Measurements from ENCODE around the gene KCNH2.

The KCNH2 gene

DNA sequence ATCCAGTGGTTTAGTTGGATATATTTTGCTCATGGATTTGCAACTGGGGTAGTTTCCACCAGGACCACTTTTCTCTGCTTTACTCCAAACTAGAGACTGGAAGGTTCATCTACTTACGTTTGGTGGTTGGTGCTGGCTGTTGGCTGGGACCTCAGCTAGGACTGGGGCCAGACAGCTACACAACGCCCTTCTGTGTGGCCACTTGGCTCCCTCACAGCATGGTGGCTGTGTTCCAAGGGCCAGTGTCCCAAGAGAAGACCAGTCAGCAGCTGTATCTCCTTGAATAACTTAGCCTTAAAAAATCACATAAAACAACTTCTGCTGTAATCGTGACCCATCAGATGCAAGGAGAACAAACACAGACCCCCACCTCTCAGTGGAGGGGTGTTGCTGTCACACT is 4.2 kb upstream of the KCNH2 start:
- Histone ChIP-seq H4K20me1 (ENCODE audit: low read depth, low read length) (no peaks in the 10 kb centered on the region), H3K27ac (ENCODE audit: low read depth, low read length) (no peak overlapping the region), H3K36me3 (ENCODE audit: low read length) (no peaks in the 10 kb centered on the region), H2AFZ (ENCODE audit: low read depth, low read length, severe bottlenecking) (no peak overlapping the region), H3K79me2 (ENCODE audit: insufficient read depth, low read length) (no peaks in the 10 kb centered on the region), H3K9me2 (replicated peaks; ENCODE audit: insufficient read depth, low read length) (no peaks in the 10 kb centered on the region), H3K9ac (ENCODE audit: low read length) (no peak overlapping the region), H3F3A (ENCODE audit: insufficient read depth) (no peaks in the 10 kb centered on the region), H3K9me3 (ENCODE audit: insufficient read depth, low read length) (no peaks in the 10 kb centered on the region), H3K27me3 (ENCODE audit: low read length) (no peaks in the 10 kb centered on the region), H3K4me2 (ENCODE audit: low read depth, low read length, poor library complexity, severe bottlenecking) (no peak overlapping the region), H3K4me3 (ENCODE audit: insufficient read depth, low read length, poor library complexity, severe bottlenecking) (no peak overlapping the region)
- no peak for TF ChIP-seq EZH2phosphoT487 (conservative IDR thresholded peaks at IDR 0.05; ENCODE audit: low read length)
- TF ChIP-seq, protein P1, sequence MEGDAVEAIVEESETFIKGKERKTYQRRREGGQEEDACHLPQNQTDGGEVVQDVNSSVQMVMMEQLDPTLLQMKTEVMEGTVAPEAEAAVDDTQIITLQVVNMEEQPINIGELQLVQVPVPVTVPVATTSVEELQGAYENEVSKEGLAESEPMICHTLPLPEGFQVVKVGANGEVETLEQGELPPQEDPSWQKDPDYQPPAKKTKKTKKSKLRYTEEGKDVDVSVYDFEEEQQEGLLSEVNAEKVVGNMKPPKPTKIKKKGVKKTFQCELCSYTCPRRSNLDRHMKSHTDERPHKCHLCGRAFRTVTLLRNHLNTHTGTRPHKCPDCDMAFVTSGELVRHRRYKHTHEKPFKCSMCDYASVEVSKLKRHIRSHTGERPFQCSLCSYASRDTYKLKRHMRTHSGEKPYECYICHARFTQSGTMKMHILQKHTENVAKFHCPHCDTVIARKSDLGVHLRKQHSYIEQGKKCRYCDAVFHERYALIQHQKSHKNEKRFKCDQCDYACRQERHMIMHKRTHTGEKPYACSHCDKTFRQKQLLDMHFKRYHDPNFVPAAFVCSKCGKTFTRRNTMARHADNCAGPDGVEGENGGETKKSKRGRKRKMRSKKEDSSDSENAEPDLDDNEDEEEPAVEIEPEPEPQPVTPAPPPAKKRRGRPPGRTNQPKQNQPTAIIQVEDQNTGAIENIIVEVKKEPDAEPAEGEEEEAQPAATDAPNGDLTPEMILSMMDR (IDR thresholded peaks at IDR 0.05; ENCODE audit: insufficient read depth, low read length, poor library complexity, severe bottlenecking): no peak

- no peak overlapping the region for H3K9ac ChIP-seq (ENCODE audit: low read length)
- H2AFZ ChIP-seq (ENCODE audit: low read depth, low read length, severe bottlenecking): no peak overlapping the region
- H4K20me1 ChIP-seq (ENCODE audit: low read depth, low read length): no peaks in the 10 kb centered on the region
- no peak overlapping the region for H3K27ac ChIP-seq (ENCODE audit: low read depth, low read length)
- H3K4me3 ChIP-seq (ENCODE audit: insufficient read depth, low read length, poor library complexity, severe bottlenecking): no peak overlapping the region
- H3K4me2 ChIP-seq (ENCODE audit: low read depth, low read length, poor library complexity, severe bottlenecking): no peak overlapping the region
- H3F3A ChIP-seq (ENCODE audit: insufficient read depth): no peaks in the 10 kb centered on the region
- TF ChIP-seq, protein P1 (IDR thresholded peaks at IDR 0.05; ENCODE audit: insufficient read depth, low read length, poor library complexity, severe bottlenecking): no peak
- no peaks in the 10 kb centered on the region for H3K9me2 ChIP-seq (replicated peaks; ENCODE audit: insufficient read depth, low read length)
- no peaks in the 10 kb centered on the region for H3K27me3 ChIP-seq (ENCODE audit: low read length)
- H3K9me3 ChIP-seq (ENCODE audit: insufficient read depth, low read length): no peaks in the 10 kb centered on the region
- no peaks in the 10 kb centered on the region for H3K79me2 ChIP-seq (ENCODE audit: insufficient read depth, low read length)
- no peaks in the 10 kb centered on the region for H3K36me3 ChIP-seq (ENCODE audit: low read length)
Observed at GRCh38 chr7:150981644-150982043, 3.5 kb upstream of the KCNH2 start.

DNA sequence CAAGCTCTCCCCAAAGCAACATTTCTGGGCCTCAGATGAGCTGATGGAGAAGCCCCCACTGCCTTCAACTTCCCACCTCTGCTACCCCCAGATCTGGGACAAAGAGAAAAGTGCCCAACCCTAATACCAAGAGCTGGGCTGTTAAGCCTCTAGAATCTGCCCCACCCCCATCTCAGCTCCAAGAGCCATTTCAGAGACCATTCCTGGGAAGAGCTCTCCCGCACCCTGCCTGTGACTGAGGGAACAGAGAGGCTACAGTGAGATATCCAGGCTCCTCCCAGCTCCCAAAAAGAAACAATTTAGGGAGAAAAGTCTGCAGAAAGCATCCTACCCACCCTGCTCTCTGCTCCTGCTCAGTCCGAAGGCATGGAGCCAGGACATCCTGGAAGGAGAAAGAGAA is 2.5 kb upstream of the KCNH2 start:
- Histone ChIP-seq H2AFZ (ENCODE audit: low read depth, low read length, severe bottlenecking) (no peak overlapping the region), H3K4me3 (ENCODE audit: insufficient read depth, low read length, poor library complexity, severe bottlenecking) (no peak overlapping the region), H4K20me1 (ENCODE audit: low read depth, low read length) (no peaks in the 10 kb centered on the region), H3K9me3 (ENCODE audit: insufficient read depth, low read length) (no peaks in the 10 kb centered on the region), H3K36me3 (ENCODE audit: low read length) (no peaks in the 10 kb centered on the region), H3K27me3 (ENCODE audit: low read length) (no peaks in the 10 kb centered on the region), H3K4me2 (ENCODE audit: low read depth, low read length, poor library complexity, severe bottlenecking) (no peak overlapping the region), H3K79me2 (ENCODE audit: insufficient read depth, low read length) (no peaks in the 10 kb centered on the region), H3K9ac (ENCODE audit: low read length) (no peak overlapping the region), H3K9me2 (replicated peaks; ENCODE audit: insufficient read depth, low read length) (no peaks in the 10 kb centered on the region), H3F3A (ENCODE audit: insufficient read depth) (no peaks in the 10 kb centered on the region), H3K27ac (ENCODE audit: low read depth, low read length) (no peak overlapping the region)
- TF ChIP-seq, protein P1 (IDR thresholded peaks at IDR 0.05; ENCODE audit: insufficient read depth, low read length, poor library complexity, severe bottlenecking): no peak
- TF ChIP-seq EZH2phosphoT487 (conservative IDR thresholded peaks at IDR 0.05; ENCODE audit: low read length): no peak

Measured in SU-DHL-6 (cell line).